Head of caudate nucleus (tissue), 42 donors: ENCODE measurements around the gene ZNF652.

ENCODE experiments used
- DNase-seq, 42 donors: peaks; one replicate each; pipeline versions ENCODE4 v3.0.0 to v3.0.0-alpha.2; 2020 to 2021; ENCODE audit warnings: mixed read lengths in 7 of 42
- intact Hi-C: fragments of 100-400 bp; cut with DNase I; formaldehyde crosslinking; loops from one replicate; pipeline ENCODE4 v1.15.0; 2022

ZNF652 gene

GRCh38 chr17:49334744-49335512, 27.1 kb downstream of the ZNF652 start:
- DNase-seq: no peak
- intact Hi-C loops: no loop called here

- no peak for DNase-seq
- intact Hi-C loops: no loop called here
Observed at GRCh38 chr17:49333804-49334203, 28.2 kb downstream of the ZNF652 start.

GRCh38 chr17:49327835-49328784, 33.9 kb downstream of the ZNF652 start:
- intact Hi-C loops: no loop called here
- peak in 1 of 42 donors; percentile 5 for DNase-seq

GRCh38 chr17:49325980-49326379, 36.1 kb downstream of the ZNF652 start:
- intact Hi-C loops: no loop called here
- DNase-seq: no peak

GRCh38 chr17:49318435-49318965, 43.5 kb downstream of the ZNF652 start:
- DNase-seq: no peak
- intact Hi-C loops: loop anchor here (5.0 kb wide), 1 partner anchor 44 kb away; the partner anchor contains the start of gene ZNF652

- intact Hi-C loops: loop anchor here (2.0 to 5.0 kb wide), 2 partner anchors 45 to 78 kb away; partner anchors contain the start of gene ZNF652
- DNase-seq: no peak
Observed at GRCh38 chr17:49316889-49317675, 45.0 kb downstream of the ZNF652 start.

GRCh38 chr17:49316258-49316570, 45.8 kb downstream of the ZNF652 start:
- no peak for DNase-seq
- intact Hi-C loops: loop anchor here (2.0 to 5.0 kb wide), 2 partner anchors 46 to 79 kb away; partner anchors contain the start of gene ZNF652

- DNase-seq: peak; percentile 55 to 95 (median 84)
- intact Hi-C loops: loop anchor here (2.0 to 5.0 kb wide), 2 partner anchors 47 to 79 kb away; partner anchors contain the start of gene ZNF652
Observed at GRCh38 chr17:49315551-49316257, 46.3 kb downstream of the ZNF652 start.

GRCh38 chr17:49312722-49313121, 49.3 kb downstream of the ZNF652 start:
- no peak for DNase-seq
- intact Hi-C loops: no loop called here

- intact Hi-C loops: no loop called here
Observed at GRCh38 chr17:49299996-49300395, 62.1 kb downstream of the ZNF652 start.

GRCh38 chr17:49298371-49298976, 63.6 kb downstream of the ZNF652 start:
- intact Hi-C loops: no loop called here
- DNase-seq: peak in 3 of 42 donors; percentile 6 to 42 (median 18)

More at GRCh38 chr17:49299996-49300395, 62.1 kb downstream of the ZNF652 start:
- DNase-seq: no peak

- intact Hi-C loops: no loop called here
- peak in 1 of 42 donors; percentile 13 for DNase-seq
Observed at GRCh38 chr17:49297141-49297540, 64.9 kb downstream of the ZNF652 start.

GRCh38 chr17:49294122-49294521, 67.9 kb downstream of the ZNF652 start:
- intact Hi-C loops: no loop called here
- DNase-seq: no peak

- intact Hi-C loops: no loop called here
- no peak for DNase-seq
Observed at GRCh38 chr17:49292901-49293300, 69.1 kb downstream of the ZNF652 start.

- DNase-seq: no peak
- intact Hi-C loops: no loop called here
Observed at GRCh38 chr17:49291929-49292328, 70.1 kb downstream of the ZNF652 start.

GRCh38 chr17:49290690-49291359, 71.2 kb downstream of the ZNF652 start:
- intact Hi-C loops: no loop called here
- DNase-seq: peak in 16 of 42 donors; percentile 7 to 71 (median 38)

- intact Hi-C loops: no loop called here
- DNase-seq: no peak
Observed at GRCh38 chr17:49288388-49288787, 73.7 kb downstream of the ZNF652 start.
